Measurements from ENCODE around the gene CAPN5.
A peak's percentile ranks its signal among the peaks of the same experiment; 100 is the strongest.
"Not testable (repeated sequence)": the region's sequence is repeated elsewhere in the genome, so short reads cannot be mapped to it uniquely, and the experiment has no call there.

The CAPN5 gene

DNA sequence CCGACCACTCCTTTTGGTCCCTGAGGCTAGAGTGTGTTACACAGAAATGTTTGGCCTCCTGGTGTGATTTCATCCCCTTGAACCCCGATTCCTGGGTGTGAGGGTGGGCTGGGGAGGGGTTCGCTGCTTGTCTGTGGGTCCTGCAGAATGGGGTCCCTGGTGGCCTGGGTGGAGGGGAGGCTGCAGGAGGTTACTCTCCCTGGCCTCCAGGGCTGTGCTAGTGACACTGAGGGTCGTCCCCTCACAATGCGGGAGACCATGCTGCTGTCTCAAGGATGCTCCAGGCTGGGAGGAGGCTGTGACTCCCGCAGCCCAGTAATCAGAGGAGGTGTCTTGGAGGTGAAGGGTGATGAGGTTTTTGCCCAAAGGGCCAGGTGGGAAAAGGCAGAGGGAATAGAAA is 18.9 kb downstream of the CAPN5 start:
- DNase-seq: no peak

GRCh38 chr11:77086521-77087472 is 20.0 kb downstream of the CAPN5 start:
- DNase-seq: no peak

GRCh38 chr11:77087723-77088225 is 21.0 kb downstream of the CAPN5 start:
- no peak for DNase-seq

DNA sequence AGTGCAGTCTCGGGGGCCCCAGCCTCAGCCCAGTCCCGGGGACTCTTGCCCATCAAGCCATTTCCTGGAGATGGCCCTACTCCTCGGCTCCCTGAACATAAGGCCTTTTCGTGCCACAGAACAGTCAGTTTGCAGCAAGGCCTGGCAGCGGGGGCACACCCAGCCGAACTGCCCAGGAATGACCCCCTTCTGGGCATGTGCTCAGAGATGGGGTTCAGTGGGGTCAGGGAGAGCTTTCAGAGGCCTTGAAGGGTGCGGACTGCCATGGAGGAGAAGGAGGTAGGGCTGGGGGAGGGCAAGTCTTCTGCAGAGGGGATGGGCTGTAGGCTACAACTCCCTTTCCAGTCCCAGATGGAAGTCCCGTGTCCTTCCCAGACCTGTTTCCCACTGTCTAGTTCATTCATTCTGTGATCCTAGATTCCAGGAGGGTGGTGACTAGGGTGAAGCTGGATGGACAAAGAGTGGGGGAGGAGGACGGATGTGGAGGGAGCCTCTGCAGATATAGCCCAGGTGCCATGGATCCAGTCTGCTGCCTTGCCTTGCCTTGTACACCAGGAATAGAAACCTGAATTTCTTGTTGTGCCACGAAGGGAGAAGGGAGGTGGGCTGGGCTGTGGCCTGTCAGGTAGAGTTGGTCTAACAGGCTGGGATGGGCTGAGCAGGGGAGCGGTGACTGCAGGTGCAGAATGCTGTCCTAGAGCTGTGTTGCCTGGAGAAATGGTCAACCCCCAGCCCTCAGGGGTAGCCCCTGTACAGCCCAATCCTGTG is 21.6 kb downstream of the CAPN5 start:
- DNase-seq: no peak

DNA sequence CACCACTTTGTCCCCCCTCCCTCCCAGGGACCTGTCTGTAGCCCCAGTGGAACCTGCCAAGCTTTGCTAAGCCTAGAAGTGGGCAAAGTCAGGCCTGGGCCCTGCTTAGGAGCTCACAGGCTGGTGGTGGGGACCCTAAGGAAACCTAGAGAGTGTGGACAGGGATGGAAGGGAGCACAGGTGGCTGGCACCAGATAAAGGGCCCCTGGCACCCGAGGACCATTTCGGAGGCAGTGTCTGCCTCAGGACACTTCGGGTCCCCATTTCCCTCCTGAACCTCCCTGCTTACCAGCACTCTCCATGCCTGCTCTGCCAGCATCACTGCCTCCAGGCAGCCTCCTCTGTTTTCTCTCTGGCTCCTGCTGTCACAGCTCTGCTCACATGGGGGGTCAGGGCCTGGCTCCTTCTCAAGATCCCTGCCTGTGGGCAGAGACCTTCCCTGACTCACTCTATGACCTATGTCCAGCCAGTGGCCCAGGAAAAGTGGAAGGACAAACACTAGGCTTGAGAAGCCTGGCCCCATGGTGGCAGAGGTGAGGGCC is 22.3 kb downstream of the CAPN5 start:
- DNase-seq: no peak

DNA sequence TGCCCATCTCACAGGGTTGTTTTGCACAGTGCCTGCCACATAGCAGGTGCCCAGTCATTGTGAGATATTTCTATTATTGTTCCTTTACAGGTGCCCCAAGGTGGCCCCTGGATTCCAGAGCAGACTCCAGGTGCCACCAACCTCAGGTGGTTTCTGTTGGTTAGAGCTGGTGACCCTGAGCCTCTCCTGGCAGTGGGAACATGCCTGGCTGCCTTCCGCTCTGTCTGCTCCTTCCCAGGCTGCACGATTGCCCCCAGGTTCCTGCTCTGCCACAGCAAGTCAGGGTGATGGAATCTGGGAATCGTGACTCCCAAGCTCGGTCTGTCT is 23.2 kb downstream of the CAPN5 start:
- DNase-seq: no peak

GRCh38 chr11:77090373-77091111 is 23.8 kb downstream of the CAPN5 start:
- no peak for DNase-seq

- peak; percentile 11 to 42 for DNase-seq
These were observed 24.6 kb downstream of the CAPN5 start for GRCh38 chr11:77091146-77091940.

DNA sequence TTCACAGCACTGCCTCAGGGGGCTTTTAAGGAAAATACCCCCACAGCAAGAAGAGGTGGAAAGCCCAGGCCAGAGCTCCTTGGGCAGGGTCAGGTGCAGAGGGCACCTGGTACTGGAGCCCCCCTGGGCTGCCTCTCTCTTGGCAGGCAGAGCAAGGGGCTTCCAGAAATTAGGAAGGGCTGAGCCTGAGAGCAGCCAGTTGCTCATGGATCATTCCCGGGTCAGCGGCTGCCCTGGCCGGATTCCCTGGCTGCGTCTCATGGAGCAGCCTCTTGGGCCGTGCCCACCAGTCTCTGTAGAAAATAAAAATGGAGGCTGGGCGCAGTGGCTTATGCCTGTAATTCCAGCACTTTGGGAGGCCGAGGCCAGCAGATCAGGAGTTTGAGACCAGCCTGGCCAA is 25.6 kb downstream of the CAPN5 start:
- no peak for DNase-seq

DNA sequence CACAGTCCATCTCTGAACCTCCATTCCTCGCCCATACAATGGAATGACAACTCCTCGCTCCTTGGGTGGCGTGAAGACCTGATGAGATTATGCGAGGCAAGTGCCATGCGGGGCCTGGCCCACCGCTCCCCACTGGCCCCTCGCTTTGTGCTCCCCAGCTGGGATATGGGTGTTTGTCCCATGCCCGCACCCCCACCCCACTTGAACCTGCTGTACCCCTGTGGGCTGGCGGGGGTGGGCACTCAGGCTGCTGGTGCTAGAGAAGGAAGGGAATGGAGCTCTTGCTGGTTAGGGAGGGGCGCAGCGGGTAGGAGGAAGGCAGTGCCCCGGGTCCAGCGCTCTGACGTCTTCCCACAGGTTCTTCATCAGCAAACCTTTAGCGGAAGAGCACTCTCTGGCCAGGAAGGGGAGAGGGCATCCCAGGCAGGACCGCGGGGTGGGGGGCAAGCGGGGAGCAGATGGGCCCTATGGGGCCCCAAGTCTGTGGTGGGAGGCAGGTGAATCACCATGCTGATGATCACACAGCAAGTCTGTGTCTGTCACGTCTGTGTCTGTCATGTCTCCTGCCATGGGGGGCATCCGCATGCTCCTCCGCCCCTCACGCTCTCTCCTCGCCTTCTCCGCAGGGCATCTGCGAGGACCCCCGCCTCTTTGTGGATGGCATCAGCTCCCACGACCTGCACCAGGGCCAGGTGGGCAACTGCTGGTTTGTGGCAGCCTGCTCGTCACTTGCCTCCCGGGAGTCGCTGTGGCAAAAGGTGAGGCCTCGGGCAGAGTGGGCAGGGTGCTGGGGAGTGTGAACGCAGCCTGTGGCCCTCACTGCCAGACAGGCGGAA is 26.5 kb downstream of the CAPN5 start:
- no peak for DNase-seq

GRCh38 chr11:77093987-77094840 is 27.4 kb downstream of the CAPN5 start:
- no peak for DNase-seq

GRCh38 chr11:77094841-77095365 is 28.1 kb downstream of the CAPN5 start:
- DNase-seq: peak in 1 of 2 experiments; percentile 19

GRCh38 chr11:77095551-77096490 is 29.1 kb downstream of the CAPN5 start:
- DNase-seq: no peak

DNA sequence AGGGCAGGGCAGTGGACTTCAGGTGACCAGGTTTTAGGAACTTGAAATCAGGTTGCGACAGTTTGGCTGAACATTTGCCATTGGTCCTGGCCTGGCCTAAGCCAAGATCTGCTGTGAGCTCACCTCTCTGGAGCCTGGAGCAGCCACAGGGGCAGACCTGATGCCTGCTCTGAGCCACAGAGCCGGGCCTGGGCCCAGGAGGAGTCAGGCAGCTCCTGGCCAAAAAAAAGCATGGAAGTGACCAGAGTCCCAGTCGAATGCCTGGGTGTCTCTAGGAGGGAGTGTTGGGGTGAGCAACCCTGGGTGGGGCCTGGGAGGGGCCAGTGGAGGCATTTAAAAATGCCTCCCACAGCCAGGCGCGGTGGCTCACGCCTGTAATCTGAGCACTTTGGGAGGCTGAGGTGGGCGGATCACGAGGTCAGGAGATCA is 29.8 kb downstream of the CAPN5 start:
- DNase-seq: no peak

DNA sequence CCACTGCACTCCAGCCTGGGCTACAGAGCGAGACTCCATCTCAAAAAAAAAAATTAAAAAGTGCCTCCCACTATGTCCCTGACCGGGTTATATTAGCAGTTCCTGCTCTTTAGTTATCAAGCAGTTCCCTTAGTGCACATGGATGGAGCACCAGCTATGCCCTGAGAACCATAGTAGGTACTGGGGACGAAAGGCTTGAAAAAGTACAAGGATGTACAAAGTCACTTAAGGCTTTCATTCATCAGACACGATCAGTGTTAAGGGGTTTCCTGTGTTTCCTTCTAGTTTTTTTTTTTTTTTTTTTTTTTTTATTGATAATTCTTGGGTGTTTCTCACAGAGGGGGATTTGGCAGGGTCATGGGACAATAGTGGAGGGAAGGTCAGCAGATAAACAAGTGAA is 30.4 kb downstream of the CAPN5 start:
- DNase-seq: not testable (repeated sequence)

DNA sequence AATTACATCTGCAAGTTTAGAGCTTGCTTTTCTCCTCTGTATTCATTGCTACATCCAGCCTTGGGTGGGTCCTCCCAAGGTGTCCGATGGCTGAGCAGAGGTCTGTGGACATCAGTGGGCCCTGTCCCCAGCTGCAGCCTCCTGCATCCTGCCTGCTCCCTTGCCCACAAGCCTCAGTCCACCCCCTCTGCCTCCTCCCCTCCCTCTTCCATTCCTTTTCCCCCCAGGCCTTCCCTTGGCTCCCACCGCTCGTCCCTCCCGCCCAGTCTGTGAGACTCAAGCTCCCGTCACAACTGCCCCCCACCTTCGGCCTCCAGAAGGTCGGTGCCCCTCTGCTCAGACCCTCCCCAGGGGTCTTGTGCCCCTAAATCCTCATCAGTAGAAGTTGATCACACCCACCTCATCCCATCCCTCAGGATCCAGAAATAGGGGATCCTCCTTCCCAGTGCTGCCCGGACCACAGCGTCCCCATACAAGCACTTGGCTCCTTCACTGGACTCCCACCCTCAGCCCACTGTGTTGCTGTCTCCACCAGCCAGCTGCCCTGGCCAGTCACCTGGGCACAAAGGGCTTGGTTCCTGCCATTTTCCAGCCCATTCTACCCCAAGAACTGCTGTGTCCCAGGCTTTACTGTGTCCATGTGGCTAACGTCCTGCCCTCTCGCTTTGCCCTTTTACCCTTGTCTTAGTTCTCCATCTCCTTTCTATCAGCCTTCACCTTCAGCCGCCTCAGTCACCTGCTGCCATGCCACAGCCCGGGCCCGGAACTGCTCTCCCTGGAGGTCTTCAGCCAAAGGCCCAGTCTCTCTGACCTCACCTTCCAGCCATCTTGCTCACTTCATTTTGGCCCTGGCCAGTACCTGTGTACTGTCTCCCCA is 33.6 kb downstream of the CAPN5 start:
- DNase-seq: no peak

- no peak for DNase-seq
These were observed 34.3 kb downstream of the CAPN5 start for GRCh38 chr11:77101043-77101537.
